ENCODE measurements around the gene TET1.
A peak's percentile ranks its signal among the peaks of the same experiment; 100 is the strongest.
"Not testable (repeated sequence)": the region's sequence is repeated elsewhere in the genome, so short reads cannot be mapped to it uniquely, and the experiment has no call there.

Gene TET1

GRCh38 chr10:68720793-68721672 lies 160.9 kb downstream of the TET1 start, which contains the start of gene CCAR1:
Gene CCAR1, plus strand, starts transcription at chr10:68721239. Its CDS starts 1,266 bp downstream, at chr10:68722505.
- peak within 1 kb of the TSS; percentile 97 for H3K27ac ChIP-seq
- TF ChIP-seq CTCF (IDR thresholded peaks at IDR 0.05): no peak
- no peak for TF ChIP-seq ZFX (IDR thresholded peaks at IDR 0.05; ENCODE audit: borderline replicate concordance)

GRCh38 chr10:68721673-68722335 lies 161.7 kb downstream of the TET1 start:
- peak overlapping the region; percentile 97 for H3K27ac ChIP-seq
- TF ChIP-seq ZFX (IDR thresholded peaks at IDR 0.05; ENCODE audit: borderline replicate concordance) (no peak), CTCF (IDR thresholded peaks at IDR 0.05) (no peak)

- TF ChIP-seq ZFX (IDR thresholded peaks at IDR 0.05; ENCODE audit: borderline replicate concordance) (no peak), CTCF (IDR thresholded peaks at IDR 0.05) (no peak)
- 0 out of 2 replicates have a peak overlapping the region, but pooled peaks have one; percentile 10 for H3K27ac ChIP-seq
Measured at GRCh38 chr10:68725016-68725415, 164.9 kb downstream of the TET1 start.

- no peak overlapping the region for H3K27ac ChIP-seq
- TF ChIP-seq CTCF (IDR thresholded peaks at IDR 0.05) (no peak), ZFX (IDR thresholded peaks at IDR 0.05; ENCODE audit: borderline replicate concordance) (no peak)
Measured at GRCh38 chr10:68727146-68727545, 167.0 kb downstream of the TET1 start.

GRCh38 chr10:68732651-68733050 lies 172.5 kb downstream of the TET1 start:
- H3K27ac ChIP-seq: no peak overlapping the region
- TF ChIP-seq CTCF (IDR thresholded peaks at IDR 0.05) (no peak), ZFX (IDR thresholded peaks at IDR 0.05; ENCODE audit: borderline replicate concordance) (no peak)

GRCh38 chr10:68734349-68734748 lies 174.2 kb downstream of the TET1 start:
- H3K27ac ChIP-seq: no peak overlapping the region
- TF ChIP-seq CTCF (IDR thresholded peaks at IDR 0.05) (no peak), ZFX (IDR thresholded peaks at IDR 0.05; ENCODE audit: borderline replicate concordance) (no peak)

- H3K27ac ChIP-seq: no peak overlapping the region
- TF ChIP-seq ZFX (IDR thresholded peaks at IDR 0.05; ENCODE audit: borderline replicate concordance) (no peak), CTCF (IDR thresholded peaks at IDR 0.05) (no peak)
Measured at GRCh38 chr10:68735119-68735518, 175.0 kb downstream of the TET1 start.

- not testable (repeated sequence) for H3K27ac ChIP-seq
Measured at GRCh38 chr10:68735739-68736138, 175.6 kb downstream of the TET1 start.

- H3K27ac ChIP-seq: not testable (repeated sequence)
Measured at GRCh38 chr10:68740676-68741075, 180.5 kb downstream of the TET1 start.
